COLO668 (cell line): Measurements from ENCODE around the gene DLG5.

Source experiments
- DNase-seq: peaks from one replicate; lab custom pipeline; 2025; ENCODE audit not compliant: unreplicated experiment; lab: John Stamatoyannopoulos, UW

The DLG5 gene

DNA sequence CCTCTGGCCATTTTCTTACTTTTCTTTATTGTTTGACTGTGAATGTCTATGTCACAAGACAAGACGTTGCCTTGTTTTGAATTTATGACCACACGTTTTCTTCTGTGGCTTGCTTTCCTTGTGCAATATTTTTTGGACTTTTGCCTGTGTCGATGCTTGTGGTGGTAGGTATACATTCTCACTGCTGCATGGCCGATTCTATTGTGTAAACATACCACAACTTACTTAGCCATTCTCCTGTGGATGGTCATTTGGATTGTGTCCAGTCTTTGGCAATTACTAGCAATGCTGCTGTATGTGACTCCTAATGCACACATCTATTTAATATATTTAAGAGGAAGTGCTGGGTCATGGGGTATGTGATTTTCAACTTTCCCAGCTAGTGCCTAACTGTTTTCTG is 18.0 kb upstream of the DLG5 start:
- DNase-seq, result no peak

DNA sequence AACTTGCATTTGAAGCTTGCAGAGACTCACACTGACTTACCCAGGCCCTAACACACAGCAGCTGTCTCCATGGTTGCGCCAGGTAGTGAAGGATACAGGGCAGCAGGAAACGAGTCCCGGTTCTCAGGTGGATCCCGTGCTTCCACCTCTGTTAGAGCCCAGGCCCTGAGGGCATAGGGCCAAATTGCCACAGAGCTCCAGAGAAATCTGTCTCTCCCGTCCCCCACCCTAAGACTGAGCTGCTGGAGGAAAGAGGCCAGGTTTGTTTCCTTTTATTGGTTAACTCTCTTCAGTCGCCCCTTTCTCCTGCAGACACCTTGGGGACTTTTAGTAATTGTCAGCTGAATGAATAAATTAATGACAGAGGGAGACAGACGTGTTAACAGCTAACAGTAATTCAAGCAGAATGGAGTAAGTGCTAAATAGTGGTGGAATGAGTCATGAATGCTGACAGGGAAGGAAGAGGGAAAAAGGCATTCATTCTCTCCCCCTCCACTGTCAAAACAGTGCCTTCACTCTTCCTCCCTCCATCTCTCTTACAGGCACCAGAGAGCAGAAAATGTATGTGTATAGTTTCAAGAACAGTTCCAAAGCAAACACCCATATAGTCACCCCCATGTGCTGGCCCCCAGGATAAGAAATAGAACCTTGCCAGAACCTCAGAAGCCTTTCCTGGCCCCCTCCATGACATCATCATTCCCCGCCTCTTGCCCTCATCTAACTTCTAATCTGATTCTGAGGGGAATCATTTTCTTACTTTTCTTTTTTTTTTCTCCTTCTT is 16.8 kb upstream of the DLG5 start:
- DNase-seq, result peak; percentile 62

DNA sequence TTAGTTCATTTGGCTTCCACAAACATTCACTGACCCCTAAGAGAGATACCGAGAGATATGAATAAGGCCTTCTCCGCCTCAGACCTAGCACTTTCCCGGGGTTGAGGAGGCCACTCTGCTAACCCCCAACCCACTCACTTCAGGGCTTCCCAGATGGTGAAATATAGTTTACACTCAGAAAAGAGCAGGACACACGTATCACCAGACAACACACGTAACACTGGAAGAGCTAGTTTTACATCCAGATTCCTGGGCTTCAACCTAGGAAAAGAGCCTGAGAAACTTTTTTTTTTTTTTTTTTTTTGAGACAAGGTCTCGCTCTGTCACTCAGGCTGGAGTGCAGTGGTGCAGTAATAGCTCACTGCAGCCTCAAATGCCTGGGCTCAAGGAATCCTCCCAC is 15.2 kb upstream of the DLG5 start:
- no peak for DNase-seq

DNA sequence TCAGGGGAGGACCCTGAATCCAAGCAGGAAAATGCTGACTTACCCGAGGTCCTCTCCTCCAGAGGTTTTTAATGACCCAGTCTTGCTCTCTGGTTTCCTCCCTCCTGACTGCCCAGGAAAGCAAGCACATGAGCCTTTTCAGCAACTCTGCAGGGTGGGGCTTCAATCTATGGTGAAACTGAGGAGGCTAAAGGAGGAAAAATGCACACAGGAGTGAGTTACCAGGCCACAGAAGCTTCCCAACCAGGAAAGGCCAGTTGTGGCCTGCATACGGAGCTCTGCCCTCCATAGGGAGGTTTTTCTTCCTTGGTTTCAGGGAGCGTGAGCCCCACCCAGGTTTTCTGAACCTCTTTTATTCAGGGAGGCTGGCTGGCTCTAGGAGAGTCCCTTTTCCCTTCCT is 14.1 kb upstream of the DLG5 start:
- no peak for DNase-seq

DNA sequence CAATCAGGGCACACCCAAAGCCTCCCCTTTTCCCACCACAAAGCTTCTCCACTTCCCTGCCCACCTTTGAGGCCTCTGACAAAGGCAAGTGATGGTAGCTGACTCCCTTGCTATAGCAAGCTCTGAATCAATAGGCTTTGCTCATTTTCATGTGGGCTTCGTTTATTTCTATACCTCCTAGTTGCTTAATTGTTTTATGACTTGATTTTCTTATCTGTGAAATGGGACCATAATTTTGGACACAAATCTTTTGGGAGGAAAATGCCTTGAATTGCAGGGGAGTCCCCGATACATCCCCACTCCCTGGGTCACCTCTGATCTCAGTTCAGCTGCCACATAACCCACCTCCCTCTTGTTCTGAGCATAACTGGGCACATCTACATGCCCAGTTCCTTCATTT is 13.7 kb upstream of the DLG5 start:
- DNase-seq, result no peak

DNA sequence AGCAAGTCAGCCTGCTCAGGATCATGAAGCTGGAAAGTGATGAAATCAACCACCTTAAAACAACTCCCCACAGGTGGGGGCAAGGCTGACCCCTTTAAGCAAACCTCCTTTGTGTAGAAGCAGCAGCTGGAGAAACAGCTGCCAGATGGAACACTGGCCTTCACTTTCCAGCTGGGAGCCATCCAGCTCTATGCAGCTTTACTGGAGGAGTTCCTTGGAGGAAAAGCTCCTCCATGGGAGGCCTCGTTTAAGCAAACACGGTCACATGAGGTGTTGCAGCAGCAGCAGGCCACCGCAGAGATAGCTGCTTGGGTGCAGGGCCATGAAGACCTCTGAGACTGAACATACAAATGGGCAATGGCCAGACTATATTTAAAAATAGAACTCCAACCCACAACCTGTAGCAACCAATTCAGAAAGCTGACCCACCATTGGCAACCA is 13.0 kb upstream of the DLG5 start:
- DNase-seq, result no peak

DNA sequence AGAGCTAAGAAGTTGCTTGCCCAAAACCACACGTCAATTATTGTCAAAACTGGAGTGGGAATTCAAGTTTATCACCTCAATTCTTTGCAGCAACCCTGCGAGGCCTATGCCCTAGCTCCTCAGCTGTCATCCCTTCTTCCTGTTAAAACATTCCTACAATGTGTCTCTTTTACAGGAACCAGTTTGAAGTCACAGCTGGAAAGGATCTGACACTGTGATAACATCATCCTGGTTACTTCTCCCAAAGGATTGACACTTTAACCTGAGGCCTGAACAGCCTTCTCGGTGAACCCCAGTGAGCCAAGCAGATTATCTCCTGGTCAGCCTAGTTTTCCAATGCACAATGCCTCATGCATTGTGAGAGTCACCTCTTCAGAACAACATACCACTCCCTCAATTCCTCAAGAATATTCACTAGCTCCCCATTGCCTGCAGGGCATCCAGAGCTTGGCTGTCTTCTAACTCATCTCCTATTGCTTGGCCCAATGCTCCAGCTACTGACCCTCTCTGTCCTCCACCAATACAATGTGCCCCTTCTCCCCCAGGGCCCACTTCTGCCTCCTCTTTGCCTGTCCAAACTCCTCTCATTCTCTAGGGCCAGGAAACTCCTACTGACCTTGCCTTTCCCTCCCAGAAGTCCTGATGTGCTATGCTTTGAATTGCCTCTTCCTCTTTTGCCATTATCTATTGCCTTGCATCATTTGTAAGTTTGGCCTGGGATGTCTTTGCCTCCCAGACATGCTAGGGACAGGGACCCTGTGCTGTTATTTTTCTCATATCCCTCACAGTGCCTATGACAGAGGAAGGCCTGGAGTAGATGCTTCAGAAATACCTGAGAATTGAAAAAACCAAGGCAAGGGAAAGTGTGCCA is 10.4 kb upstream of the DLG5 start:
- DNase-seq, result no peak

DNA sequence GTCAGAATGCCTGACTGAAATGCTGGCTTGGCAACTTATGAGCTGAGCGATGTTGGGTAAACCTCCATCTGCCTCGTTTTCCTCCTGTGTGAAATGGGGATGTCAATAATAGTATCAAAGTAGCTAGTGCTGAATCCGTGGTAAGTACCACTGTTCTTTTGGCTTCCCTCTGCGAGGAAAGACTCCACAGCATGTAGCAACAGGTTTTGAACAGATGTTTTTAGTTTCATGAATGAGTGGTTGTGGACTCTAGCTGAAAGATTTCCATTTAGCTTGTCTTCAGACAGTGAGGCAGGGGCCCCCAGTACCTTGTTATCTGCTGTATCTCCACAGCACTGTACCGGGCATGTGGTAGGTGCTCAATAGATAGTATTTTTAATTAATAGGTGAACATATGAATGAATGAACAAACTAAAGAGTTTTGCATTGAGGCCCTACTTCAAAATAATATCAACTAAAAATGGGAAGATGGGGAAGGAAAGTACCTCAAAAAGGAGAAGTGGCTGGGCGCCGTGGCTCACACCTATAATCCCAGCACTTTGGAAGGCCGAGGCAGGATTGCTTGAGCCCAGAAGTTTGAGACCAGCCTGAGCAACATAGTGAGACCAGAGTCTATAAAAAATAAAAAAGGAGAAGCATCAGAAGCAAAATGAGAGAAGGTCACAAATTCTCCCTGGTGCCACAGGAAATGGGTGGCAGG is 5.6 kb upstream of the DLG5 start:
- DNase-seq, result no peak

DNA sequence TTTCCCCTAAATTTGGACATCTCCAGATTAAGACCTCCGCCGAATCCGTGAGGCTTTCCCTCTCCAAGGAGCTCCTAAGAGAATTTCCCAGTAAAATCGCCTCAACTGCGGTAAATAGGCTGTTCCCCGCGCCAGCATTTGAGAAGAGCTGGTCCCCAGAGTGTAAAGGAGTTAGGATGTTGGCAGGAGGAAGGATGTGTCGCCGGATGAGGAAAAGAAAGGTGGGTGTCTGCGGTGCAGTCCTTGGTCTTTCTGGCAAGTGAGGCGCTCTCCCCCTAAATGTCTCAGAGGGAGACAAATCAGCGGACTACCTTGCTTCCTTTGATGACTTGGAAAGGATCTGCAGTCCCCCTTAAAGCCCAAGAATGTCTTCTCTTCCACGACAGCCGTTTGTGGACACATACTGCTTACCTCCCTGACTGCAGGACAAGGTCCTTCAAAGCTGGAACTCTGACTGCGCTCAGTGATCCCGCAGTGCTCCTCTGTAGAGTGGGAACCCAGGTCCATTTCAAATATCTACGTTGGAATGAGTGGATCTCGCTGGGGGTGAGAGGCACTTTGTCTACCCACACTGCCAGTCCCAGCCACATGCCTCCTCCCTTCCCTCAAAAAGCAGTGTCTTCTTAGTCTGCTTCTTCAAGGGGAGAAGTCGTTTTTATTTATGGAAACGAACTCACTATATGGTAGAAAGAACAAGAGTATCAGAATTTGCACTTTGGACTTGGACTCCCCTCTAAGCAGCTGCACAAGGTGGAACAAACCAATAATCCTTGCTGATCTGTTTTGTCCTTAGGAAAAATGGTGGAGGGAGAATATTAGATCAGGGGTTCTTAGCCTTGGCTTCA is 1.1 kb upstream of the DLG5 start:
- no peak for DNase-seq

DNA sequence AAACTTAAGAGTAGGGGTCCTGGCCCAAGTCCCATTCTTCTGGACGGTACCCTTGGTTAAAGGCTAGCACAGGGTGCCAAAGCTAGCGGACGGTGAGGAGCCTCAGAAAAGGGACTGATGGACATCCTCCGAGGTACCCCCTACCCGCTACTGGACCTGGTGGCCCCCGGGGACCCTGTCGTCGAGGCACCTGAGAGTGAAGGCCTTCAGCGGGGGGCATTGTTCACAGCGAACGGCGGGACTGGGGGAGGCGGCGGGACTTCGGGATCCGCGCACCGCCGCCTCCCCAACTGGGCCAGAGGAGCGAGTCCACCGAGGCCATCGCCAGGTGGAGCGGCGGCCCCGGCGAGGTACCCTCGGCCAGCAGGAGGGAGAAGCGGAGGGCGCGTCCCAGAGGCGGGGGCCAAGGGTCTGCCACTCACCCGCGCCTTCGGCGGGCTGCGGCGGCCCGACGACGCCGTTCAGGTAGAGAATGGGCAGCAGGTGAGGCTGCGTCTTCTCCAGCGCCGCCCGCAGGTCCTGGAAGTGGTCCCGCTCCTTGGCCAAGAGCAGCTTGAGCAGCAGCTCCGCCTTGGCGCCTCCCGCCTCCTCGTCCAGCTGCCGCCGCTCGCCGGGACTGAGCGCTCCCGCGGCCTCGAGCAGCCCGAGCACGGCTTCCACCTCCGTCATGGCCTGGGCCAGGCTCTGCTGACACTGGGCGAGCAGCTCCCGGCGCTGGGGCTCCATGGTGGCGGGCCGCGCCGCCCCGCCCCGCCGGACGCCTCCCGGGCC is 575 bp downstream of the DLG5 start:
- peak; percentile 59 for DNase-seq

DNA sequence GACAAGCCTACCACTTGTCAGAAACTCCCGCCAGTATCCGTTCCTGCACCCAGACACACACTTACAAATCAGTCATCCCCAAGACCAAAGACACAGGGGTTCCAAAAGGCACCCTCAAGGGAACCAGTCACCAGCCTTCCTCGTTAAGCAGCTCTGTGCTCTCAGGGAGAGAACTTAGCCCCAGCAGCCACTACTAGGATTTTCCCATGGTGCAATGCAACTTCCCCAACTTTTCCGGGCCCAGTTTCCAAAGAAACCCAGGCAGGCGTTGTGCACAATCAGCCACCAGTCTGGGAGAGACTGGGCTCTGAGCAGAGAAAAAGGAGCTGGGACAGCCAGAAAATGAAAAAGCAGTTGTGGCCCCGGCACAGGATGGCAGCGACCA is 1.2 kb downstream of the DLG5 start:
- DNase-seq, result peak; percentile 15

DNA sequence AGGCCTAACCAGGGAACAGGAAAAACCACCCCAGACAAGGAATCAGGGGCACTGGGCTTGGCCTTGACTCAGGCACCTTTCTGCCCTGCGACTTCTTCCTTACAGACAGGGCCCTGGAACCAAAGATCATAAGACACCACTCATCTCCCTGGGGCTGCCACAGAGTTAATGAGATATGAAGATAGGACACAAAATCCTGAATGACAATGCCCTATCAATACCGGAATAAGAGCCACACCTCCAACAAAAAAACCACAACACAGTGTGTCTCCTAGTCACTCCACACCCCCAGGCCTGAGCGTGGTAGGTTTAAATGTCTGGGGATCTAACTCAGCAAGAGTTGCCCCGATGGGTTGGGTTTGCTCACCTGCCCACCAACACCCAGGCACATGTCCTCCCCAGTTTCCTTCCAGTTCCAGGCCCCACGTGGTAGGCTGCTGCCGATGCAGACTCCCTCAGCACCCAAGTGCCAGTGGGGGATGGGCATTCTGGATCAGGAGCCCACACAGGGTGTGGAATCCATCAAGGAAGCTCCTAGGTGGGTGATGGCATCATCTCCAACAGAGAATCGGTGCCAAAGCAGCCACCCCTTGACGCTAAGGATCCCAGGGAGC is 3.9 kb downstream of the DLG5 start:
- DNase-seq, result no peak

DNA sequence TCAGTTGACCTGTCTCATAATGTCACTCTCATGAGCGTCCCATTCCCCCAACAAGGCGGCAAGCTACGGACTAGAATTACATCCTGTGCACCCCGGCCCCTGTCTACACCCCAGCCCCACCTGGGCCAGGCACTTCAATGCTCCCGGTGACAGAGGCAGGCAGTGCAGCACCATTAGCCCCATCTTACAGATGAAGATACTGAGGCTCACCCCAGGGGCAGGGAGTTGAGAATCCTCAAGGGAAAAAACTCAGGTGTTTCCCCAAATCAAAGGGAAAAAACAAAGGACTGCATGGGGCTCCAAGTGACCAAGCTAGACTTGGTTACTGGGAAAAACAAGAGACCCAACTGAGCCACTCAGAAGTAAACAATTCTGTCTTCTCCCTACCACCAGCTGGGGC is 4.5 kb downstream of the DLG5 start:
- no peak for DNase-seq

DNA sequence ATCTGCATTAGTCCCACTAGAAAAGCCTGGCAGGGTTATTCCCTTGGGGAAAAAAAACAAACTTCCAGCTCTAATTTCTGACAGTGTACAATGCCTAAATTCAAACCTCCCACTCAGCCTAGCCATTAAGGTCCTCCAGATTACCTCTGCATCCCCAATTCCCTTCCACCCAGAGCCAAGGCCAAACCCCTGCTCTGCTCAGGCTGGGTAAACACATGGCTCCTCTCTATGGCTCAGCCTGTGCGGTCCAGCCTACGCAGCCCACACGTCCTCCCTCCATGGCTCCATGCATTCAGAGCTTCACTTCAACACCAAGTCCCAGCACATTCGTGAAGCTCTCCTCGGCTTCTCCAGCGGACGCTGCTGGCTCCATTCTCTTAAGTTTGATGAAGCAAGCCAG is 5.2 kb downstream of the DLG5 start:
- no peak for DNase-seq

DNA sequence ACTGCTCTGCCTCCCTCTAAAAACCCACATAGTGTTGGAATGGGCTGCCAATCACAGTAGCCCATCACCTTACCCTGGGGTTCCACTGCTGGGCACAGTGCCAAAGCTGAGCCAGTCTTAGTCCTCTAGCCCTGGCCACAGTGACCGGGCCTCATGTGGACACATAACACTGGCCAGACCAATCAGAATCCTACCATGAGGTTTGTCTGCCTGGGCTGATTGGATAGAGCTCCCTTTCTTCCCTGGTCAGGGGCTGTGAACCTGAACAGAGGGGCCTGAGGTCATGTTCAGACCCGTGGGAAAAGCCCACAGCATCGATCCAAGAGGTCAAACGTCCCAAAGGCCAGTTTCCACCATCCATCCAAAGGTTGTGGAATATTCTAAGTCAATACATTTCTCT is 6.1 kb downstream of the DLG5 start:
- no peak for DNase-seq

DNA sequence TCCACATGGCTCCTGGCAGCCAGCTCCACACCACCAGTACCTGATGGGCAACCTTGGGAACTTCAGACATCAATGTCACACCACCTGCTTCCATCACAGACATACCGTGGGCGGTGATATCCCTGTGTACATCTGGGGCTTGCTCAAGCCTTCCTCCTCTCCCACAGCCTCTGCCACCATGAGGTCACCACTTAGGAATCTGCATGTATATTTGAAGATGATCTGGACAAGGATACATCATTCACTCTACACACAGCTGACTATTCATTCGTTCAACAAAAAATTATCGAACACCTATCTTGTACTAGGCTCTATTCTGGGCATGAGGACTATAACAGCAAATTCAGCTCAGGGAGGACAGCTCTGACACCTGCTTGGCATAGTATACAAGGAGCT is 6.8 kb downstream of the DLG5 start:
- no peak for DNase-seq

DNA sequence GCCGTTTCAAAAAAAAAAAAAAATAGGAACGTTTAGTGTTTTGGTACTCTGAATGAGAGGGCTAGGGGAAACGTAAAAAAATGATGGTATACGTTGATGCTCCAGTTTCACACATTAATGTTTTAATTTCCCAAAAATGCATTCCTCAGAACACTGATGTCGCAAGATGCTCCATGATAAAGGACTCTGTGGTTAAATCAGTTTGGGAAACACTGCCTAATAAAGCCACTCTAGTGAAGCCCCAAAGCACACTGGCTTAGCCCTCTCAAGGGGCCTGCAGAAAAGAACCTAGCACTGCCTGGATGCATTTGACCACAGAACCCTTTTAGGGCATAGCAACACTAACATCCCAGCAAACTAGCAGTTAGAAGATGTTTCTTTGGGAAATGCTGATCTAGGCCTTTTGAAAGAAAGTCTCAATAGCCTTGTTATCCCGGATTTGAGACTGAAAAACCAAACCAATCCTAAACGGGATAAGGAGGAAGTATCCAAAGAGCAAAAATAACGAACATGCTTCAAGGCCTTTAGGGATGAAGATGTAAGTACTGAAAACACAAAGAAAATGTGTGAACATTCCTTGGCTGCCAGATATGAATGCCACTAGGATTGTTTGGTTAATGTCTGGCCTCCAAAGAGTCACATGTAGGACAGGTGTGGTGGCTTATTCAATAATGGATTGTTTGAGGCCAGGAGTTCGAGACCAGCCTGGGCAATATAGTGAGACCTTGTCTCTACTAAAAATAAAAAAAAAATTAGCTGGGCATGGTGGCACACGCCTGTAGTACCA is 11.0 kb downstream of the DLG5 start:
- DNase-seq, result no peak

DNA sequence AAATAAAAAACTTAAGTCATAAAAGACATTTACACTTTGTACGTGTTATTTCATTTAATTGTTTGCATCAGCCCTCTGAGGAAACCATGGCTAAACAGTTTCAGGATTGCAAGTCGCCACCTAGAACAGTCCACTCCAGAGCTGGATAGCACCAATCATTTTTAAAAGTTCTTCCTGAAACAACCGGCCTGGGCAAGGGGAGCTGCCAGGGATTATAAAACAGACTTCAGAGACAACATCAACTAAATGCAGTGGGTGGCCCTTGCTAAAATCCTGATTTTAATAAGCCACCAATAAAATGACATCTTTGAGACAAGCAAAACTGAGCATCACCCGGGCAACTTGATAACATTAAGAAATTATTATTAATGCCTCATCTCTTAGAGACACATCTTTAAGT is 13.5 kb downstream of the DLG5 start:
- DNase-seq, result no peak

DNA sequence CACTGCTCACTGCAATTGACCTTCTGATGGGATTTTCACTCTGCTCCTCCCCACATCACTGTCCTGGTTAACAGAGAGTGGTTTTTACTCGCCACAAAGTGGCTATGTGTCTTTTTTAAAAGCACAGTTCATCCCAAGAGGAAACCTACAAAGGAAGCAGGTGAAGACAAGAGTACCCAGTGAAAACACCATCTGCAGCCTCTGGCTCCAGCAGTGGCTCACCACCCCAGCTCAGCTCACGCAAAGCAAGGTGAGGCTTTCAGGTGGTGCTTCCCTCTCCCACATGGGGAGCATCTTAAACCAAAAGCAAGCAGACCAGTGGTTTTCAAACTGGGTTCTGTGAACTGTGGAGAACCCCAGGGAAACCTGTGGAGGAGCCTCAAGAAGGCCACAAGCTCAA is 14.0 kb downstream of the DLG5 start:
- no peak for DNase-seq
